Measurements from ENCODE around the gene AMER1.
A peak's percentile ranks its signal among the peaks of the same experiment; 100 is the strongest.

The AMER1 gene

GRCh38 chrX:64205735-64206501 lies 410 bp upstream of the AMER1 start:
- TF ChIP-seq, protein P1, sequence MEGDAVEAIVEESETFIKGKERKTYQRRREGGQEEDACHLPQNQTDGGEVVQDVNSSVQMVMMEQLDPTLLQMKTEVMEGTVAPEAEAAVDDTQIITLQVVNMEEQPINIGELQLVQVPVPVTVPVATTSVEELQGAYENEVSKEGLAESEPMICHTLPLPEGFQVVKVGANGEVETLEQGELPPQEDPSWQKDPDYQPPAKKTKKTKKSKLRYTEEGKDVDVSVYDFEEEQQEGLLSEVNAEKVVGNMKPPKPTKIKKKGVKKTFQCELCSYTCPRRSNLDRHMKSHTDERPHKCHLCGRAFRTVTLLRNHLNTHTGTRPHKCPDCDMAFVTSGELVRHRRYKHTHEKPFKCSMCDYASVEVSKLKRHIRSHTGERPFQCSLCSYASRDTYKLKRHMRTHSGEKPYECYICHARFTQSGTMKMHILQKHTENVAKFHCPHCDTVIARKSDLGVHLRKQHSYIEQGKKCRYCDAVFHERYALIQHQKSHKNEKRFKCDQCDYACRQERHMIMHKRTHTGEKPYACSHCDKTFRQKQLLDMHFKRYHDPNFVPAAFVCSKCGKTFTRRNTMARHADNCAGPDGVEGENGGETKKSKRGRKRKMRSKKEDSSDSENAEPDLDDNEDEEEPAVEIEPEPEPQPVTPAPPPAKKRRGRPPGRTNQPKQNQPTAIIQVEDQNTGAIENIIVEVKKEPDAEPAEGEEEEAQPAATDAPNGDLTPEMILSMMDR (IDR thresholded peaks at IDR 0.05; ENCODE audit: extremely low read depth, insufficient read depth, missing control alignments), result no peak
- in situ Hi-C loops (cut with MboI; ENCODE audit: low pct_unique_long_range_greater_than_20kb, low sequenced_read_pairs, unreplicated experiment), result loop anchor here (25.0 kb wide), 1 partner anchor 94 kb away; no protein-coding TSS in a partner anchor
- peak; percentile 93 for DNase-seq (ENCODE audit: low spot score)

GRCh38 chrX:64204701-64205440 lies 637 bp downstream of the AMER1 start:
- in situ Hi-C loops (cut with MboI; ENCODE audit: low pct_unique_long_range_greater_than_20kb, low sequenced_read_pairs, unreplicated experiment), result loop anchor here (25.0 kb wide), 1 partner anchor 93 kb away; no protein-coding TSS in a partner anchor

GRCh38 chrX:64204252-64204651 lies 1.3 kb downstream of the AMER1 start:
- in situ Hi-C loops (cut with MboI; ENCODE audit: low pct_unique_long_range_greater_than_20kb, low sequenced_read_pairs, unreplicated experiment), result loop anchor here (25.0 kb wide), 1 partner anchor 92 kb away; no protein-coding TSS in a partner anchor
- TF ChIP-seq, protein P1 (IDR thresholded peaks at IDR 0.05; ENCODE audit: extremely low read depth, insufficient read depth, missing control alignments), result no peak
- no peak for DNase-seq (ENCODE audit: low spot score)

More at GRCh38 chrX:64204701-64205440, 637 bp downstream of the AMER1 start:
- DNase-seq (ENCODE audit: low spot score), result peak; percentile 60
- TF ChIP-seq, protein P1 (IDR thresholded peaks at IDR 0.05; ENCODE audit: extremely low read depth, insufficient read depth, missing control alignments), result no peak

DNA sequence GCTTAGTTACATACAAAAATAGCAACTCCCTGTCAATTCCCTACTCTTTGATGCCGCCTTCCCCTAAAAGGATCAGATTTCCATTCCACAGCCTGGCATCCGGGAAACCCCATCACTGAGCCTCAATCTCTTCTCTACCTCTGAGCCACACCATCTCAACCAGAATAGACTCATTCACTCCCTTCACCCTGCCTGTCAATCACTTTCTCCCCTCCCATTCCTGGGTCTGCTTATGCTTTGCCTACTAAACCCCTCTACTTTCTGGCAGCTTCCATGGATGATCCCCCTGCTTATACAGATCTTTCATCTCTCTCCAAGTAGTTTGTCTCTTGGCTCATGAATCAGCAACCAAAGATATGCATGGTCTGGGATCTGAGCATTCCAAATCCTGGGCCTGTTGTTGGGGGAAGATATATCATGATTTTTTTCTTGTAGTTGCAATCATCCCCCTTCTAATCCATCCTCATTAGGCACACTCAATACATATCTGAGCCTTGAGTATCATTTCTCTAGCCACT lies 2.6 kb downstream of the AMER1 start:
- DNase-seq (ENCODE audit: low spot score), result no peak
- in situ Hi-C loops (cut with MboI; ENCODE audit: low pct_unique_long_range_greater_than_20kb, low sequenced_read_pairs, unreplicated experiment), result loop anchor here (25.0 kb wide), 1 partner anchor 91 kb away; no protein-coding TSS in a partner anchor
- TF ChIP-seq, protein P1 (IDR thresholded peaks at IDR 0.05; ENCODE audit: extremely low read depth, insufficient read depth, missing control alignments), result no peak

GRCh38 chrX:64198036-64198435 lies 7.5 kb downstream of the AMER1 start:
- TF ChIP-seq, protein P1 (IDR thresholded peaks at IDR 0.05; ENCODE audit: extremely low read depth, insufficient read depth, missing control alignments), result no peak
- no peak for DNase-seq (ENCODE audit: low spot score)
- in situ Hi-C loops (cut with MboI; ENCODE audit: low pct_unique_long_range_greater_than_20kb, low sequenced_read_pairs, unreplicated experiment), result no loop called here

DNA sequence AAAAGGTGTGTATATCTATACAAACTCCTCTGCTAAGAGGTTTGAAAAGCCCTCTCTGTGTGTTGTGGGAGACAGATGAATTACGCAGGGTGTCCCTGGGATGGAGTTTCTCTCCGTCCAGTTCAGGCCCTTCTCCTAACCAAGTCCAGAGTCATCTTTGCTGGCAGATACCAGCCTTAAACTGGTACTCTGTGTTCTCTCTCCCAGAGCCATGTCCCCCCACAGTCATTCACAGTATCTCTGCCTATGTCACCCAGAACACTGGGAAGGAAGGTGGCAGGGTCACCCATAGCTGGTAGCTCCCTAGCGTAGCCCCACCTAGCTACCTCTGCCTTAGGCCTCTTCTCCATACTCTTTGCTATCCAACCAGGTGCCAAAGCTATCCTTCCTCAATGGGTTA lies 8.9 kb downstream of the AMER1 start:
- TF ChIP-seq, protein P1 (IDR thresholded peaks at IDR 0.05; ENCODE audit: extremely low read depth, insufficient read depth, missing control alignments), result no peak
- in situ Hi-C loops (cut with MboI; ENCODE audit: low pct_unique_long_range_greater_than_20kb, low sequenced_read_pairs, unreplicated experiment), result no loop called here
- DNase-seq (ENCODE audit: low spot score), result no peak
